ENCODE measurements around the gene TPRG1L.

The TPRG1L gene

DNA sequence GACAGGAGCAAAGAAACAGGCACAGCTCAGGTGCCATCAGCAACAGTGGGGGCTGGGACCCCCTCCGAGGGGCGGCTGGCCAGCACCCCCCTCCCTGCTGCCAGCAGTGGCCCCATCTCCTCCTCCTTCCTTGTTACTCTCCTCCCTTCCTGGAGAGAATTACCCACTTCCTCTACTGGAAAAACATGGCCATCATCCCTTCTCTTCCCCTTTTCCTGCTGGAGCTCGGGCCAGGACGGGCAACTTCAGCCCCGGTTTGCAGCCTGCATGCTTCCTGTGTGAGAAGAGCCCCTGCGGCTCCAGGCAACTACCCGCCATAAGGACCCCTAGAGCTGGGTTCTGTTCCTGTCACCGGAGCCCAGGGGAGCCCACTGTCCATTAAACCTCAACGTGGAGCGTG is 31.1 kb upstream of the TPRG1L start:
- no peak for DNase-seq (ENCODE audit: low read depth in 2 of 2)

DNA sequence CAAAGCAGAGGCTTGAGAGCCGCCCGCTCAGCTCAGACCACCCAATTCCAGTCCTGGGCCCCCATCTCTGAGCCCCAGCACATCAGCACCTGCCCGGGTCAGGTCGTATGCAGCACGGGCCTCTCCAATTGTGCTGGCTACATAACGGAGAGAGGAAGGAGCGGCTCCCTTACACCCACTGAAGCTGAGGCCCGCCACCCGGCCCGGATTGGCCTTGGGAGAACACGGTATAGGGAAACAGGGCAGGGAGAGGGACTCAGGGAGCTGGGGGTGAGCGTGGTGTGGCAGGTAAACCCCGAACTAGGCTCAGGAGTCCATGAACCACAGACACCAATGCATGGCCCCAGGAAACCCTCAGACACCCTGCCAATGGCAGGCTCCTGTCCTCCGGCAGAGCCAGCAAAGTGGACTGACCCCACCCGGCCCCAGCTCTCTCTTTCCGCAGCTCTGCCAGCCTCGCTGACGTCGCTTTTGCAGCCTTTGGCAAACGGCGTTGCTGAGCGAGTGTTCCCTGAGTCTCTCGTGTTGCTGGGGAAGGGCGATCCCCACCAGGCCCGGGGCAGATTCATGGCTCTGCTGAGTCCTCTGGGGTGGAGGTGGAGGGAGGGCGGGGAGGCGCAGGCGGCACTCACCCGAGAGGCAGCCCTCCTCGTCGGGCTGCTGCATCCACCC is 30.0 kb upstream of the TPRG1L start:
- DNase-seq (ENCODE audit: low read depth in 2 of 2): no peak

DNA sequence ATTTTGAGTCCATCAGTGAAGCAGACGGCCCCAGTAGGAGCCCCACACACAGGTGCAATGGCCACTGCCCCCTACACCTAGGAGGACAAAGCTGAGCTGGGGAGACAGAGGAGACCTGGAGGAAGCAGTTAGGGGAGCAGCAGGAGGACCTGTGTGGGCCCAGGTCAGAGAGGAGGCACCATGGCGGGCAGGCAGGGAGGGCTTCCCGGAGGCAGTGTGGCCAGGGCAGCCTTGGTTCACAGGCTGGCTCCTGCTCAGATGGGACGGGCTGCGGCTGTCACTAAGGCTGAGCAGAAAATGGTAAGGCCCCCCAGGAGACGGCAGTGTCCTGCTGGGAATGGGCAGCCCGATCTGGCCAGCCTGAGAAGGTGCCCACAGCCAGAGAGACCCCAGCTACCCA is 28.9 kb upstream of the TPRG1L start:
- no peak for DNase-seq (ENCODE audit: low read depth in 2 of 2)

DNA sequence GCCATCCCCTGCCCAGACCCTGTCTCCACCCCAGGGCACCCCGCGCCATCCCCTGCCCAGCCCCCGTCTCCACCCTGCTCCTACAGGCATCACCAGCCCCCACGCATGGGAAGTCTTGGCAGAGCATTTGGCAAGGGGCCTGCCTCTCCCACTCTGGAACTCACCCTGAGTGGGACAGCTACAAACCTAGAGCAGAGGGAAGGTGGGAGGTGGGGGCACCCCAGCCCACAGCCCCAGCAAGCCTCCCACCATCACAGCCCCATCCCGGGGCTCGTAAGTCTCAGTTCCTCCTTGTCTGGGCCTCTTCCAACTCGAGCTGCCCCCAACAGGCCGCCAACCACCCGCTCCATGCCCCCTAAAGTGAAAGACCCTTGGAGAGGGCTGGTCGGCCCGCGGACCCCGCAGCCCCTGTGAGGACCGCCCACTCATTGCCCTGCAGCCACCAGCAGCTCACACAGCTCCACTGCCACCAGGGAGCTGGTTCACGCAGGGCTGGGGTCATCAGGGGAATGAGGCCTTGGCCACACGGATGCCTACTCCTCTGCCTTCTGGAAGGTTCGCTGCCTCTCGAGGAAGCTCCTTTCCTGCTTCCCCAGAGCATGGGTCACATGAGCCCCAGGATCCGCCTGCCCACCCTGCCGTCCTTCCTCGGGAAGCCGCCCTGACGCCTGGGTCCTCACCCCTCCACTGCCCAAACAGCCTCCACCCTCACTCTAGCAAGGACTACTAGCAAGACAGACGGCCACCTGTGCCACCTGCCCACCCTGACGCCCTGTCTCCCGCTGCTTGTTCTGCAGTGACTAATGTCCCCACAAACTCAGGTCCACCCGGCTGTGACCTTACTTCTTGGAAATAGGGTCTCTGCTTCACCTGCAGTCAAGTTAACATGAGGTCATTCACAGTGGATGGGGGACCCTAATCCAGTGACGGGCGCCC is 27.9 kb upstream of the TPRG1L start:
- DNase-seq (ENCODE audit: low read depth in 2 of 2): no peak

DNA sequence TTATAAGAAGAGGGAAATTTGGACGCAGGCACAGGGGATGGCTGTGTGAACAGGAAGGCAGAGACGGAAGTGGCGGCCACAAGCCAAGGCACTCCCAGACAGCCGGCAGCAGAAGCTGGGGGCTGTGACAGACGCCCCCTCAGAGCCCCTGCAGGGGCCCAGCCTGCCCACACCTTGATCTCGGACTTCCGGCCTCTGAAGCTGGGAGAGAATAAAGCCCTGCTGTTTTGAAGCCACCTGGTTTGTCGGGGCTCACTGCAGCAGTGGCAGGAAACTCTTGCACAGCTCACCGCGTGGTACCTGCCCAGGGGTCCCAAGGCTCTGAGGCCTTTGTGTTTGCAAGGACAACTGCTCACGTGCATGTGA is 27.2 kb upstream of the TPRG1L start:
- DNase-seq (ENCODE audit: low read depth in 2 of 2): no peak

DNA sequence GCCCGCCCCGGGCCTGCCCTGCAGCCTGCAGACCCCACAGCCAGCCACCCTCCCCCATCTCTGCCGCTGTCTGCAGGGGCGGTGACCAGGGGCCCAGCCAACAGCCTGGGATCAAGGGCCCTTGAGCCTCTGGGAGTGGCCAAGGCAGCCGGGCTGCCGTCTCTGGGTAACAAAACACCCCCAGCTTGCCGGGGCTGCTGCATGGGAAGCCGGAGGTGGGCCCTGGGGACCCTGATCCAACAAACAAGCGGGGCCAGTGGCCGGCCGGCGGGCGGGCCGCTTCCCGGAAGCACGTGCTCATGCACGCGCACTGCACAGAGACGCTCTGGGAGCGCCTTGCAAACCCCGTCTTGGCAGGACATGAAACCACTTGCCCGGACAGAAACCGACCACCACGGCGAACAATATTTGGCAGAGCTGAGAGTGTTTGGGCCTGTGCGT is 26.7 kb upstream of the TPRG1L start:
- DNase-seq (ENCODE audit: low read depth in 2 of 2): no peak

DNA sequence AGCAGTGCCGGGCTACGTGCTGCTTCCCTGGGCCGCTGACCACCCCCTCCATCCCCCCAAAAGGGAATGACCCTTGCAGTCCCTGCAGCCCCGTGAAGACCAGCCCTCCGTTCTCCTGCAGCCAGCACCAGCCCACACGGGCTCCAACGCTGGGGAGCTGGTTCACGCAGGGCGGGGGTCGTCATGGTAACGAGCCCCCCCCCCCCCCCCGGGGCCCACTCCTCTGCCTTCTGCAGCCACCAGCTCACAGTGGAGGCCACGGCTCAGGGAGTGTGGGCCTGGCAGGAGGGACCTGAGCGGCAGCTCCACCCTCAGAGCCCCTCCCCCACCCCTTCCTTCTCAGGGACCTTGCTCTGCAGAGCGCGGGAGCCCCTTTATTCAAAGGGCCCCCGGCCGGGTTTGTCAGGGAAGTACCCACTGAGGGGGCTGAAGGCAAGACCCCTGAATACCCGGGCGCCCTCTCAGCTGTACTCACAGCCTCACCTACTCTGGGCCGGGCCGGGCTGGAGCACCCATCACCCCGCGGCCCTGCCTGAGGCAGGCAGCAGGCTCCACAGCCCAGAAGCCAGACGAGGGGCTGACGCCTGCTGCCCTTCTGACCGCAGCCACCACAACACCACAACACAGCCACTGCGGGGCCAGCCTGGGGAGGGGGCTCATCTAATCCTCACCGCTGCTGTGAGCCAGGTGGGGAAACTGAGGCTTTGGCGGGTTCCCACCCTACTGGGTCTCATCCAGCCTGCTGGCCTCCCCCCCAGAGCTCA is 26.1 kb upstream of the TPRG1L start:
- no peak for DNase-seq (ENCODE audit: low read depth in 2 of 2)

DNA sequence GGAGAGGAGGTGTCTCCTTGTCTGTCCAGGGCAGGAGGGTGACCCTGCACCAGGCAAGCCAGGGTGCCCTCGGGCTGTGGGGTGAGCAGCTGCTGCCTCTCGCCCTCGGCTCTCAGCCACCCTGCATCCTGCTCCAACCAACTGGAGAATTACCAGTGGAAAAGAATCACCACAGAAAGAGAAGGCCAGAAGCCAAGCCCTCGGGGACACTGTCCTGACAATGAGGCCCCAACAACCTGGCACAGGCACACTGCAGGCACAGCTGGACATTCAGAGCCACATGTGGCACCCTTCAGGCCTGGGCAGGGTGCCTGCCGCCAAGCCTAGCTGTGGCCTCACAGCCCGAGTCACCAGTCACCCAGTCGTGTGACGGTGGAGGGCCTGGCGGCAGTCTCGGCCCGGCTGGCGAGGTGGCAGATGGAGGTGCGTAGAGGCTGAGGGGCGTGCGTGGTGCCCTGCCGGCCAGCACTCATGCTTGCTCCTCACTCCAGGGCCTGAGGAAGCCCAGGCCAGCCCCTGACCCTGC is 25.5 kb upstream of the TPRG1L start:
- no peak for DNase-seq (ENCODE audit: low read depth in 2 of 2)

DNA sequence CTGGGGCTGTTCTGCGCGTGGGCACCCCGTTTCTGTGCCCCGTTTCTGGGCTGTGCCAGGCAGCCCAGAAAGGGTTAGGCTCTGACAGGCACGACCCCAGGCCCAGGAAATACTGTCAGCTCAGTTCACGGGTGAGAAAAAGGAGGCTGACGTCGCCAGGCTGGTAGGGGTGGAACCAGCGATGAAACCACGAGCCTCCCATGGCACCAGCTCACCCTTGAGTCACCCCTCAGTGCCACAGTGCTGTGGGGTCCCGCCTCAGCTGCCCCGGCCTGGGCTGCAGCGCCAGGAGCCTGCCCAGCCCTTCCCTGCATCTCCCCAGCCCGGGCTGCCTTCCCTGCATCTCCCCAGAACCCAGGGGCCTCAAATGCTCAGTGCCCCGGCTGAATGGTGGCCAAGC is 25.0 kb upstream of the TPRG1L start:
- no peak for DNase-seq (ENCODE audit: low read depth in 2 of 2)

DNA sequence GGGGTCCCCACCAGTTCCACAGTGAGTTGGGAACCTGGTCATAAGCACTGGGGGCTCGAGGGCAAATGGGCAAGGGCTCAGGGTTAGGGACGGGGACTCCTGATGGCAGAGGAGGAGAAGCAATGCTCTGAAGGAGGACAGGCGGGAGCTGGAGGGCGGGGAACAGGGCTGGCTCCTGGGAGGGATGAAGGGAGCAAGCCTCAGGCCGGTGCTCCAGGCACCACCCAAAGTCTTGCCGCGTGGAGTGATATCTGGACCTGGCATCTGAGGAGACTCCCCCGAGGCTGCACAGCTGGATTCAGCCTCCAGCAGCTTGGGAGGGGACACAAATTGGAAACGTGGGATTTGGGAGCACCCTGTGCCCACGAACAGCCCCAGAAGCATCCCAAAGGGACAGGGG is 24.5 kb upstream of the TPRG1L start:
- DNase-seq (ENCODE audit: low read depth in 2 of 2): no peak

DNA sequence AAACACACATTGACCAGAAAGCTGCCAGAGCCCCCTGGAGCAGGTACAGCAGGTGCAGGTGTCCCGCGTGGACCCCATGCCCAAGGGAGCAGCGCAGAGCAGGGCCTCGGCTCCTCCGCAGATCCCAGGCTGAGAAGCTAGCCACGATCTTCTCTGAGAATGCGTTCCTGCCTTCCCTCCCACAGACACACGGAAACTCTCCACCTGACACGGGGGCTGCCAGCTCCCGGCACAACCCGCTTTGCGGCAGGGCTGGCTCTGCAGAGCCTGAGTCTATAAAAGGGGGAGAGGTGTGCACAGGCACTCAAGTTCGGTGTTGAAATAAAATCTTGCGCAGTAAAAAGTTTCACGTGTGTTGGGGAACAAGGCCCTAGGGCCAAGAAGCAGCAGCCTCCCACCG is 23.1 kb upstream of the TPRG1L start:
- no peak for DNase-seq (ENCODE audit: low read depth in 2 of 2)

DNA sequence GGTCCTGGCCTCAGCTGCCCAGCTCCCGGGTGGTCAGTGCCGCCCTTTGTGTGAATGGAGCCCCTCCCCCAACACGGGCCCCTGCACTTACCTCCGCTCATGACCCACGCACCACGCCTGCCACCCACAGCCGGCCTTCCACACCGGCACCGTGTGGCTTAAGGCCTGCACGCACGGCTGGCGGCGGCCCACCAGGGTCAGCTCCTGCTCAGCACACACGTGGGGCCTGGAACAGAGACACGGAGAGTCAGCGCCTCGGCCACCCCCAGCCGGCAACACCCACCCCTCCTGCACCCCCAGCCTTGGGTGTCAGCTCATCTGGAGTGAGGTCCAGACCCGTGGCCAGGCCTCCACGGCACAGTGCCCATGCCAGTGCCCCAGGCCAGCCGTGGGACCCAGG is 22.4 kb upstream of the TPRG1L start:
- no peak for DNase-seq (ENCODE audit: low read depth in 2 of 2)

DNA sequence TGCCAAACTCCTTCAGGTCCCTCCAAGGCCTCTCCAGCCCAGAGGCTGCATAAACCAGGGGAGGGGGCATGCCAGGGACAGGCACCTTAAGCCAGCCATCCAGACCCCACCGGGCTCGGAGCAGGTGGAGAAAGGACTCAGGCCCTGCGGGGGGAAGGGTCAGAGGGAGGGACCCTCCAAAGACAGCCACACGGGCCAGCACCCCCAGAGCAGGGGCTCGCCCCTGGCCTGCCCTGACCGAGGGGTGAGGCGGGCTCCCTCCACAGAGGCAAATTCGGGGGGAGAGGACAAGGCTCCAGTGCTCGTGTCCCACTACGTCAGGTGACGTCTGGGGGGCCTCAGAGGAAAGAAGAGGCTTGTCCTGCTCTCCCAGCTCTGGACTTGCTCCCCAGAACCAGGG is 21.7 kb upstream of the TPRG1L start:
- no peak for DNase-seq (ENCODE audit: low read depth in 2 of 2)

DNA sequence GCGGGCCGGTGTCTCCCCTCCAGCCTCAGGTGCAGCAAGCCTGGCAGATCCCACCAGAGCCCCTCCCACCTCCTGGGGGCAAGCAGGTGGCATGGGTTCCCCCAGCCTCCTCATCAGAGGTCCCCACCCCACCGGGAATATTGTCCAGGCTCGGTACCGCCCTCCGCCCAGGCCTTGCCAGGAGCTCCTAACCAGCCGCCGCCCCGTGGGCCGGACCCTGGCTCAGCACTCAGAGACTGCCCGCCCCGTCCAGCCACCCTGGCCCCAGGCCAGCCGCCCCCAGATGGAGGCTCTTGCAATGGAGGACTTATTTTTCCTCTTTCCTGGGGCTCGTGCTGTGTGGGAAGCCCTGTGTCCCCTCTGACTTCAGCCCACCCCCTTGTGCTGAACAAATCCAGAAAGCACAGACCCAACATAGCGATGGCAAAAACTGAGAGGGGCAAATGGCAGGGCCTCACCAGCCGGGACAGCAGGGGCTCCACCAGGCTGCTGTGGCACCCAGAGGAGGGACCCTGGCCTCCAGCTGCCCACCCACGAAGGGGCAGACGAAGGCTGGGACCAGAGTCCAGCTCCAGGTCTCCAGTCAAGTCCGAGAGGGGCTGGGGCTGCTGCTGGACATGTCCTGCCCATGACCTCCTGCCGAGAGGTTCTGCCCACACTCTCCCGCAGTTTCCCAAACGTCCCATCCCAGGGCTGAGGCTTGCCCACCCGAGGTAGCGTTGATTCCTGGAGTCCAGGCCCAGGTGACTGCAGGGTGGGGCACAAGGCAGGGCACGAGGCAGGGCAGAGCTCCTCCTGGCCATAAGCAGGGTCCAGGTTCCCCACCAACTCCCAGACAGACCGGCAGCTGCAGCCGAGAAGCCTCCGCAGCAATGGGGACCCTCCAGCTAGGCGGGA is 21.0 kb upstream of the TPRG1L start:
- DNase-seq (ENCODE audit: low read depth in 2 of 2): no peak

DNA sequence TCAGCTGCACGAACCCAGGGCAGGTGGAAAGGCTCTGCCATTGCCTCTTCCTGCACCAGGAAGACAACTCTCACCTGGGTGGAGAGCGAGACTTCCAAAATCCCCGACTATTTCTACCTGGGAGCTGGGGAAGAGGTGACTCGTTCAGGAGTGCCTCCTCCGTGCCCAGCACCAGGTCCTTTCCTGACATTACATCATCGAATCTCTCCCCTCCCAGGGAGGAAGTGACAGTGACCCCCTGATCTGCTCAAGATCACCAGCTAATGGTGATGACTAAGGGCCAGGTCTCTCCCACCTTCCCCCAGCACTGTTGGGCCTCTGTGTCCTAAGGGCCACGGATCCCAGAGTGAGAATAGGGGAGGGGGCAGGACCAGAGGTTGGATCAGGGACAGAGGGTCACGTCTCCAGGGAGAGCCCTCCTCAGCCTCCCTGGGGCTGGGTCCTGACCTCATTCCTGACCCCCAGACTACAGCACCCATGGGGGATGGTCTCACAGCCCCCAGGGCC is 20.3 kb upstream of the TPRG1L start:
- DNase-seq (ENCODE audit: low read depth in 2 of 2): no peak

DNA sequence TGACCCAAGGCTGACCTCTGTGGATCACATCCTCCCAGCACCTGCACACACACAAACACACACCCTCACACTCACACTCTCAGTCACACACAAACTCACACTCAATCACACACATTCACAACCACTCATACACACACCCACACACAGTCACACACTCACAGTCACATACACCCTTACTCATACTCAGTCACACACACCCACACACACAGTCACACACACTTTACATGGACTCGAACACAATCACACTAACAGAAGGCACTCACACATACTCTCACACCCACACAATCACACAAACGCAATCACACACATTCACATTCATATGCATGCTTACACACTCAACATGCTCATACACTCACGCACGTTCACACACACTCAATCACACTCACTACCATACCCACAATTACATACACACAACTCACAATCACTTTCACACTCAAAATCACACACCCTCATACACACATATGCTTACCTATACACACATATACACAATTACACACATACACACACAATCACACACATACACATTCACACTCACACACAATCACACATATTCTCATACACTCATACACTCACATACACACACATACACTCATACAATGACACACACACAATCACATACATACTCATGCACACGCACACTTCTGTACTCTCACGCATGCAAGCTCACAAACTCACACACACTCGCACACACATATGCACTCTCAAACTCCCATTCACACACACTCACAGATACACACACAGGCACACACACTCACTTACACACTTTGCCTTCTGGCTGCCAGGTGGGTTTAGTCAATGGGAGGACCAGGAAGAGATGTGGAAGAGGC is 19.6 kb upstream of the TPRG1L start:
- DNase-seq (ENCODE audit: low read depth in 2 of 2): no peak

DNA sequence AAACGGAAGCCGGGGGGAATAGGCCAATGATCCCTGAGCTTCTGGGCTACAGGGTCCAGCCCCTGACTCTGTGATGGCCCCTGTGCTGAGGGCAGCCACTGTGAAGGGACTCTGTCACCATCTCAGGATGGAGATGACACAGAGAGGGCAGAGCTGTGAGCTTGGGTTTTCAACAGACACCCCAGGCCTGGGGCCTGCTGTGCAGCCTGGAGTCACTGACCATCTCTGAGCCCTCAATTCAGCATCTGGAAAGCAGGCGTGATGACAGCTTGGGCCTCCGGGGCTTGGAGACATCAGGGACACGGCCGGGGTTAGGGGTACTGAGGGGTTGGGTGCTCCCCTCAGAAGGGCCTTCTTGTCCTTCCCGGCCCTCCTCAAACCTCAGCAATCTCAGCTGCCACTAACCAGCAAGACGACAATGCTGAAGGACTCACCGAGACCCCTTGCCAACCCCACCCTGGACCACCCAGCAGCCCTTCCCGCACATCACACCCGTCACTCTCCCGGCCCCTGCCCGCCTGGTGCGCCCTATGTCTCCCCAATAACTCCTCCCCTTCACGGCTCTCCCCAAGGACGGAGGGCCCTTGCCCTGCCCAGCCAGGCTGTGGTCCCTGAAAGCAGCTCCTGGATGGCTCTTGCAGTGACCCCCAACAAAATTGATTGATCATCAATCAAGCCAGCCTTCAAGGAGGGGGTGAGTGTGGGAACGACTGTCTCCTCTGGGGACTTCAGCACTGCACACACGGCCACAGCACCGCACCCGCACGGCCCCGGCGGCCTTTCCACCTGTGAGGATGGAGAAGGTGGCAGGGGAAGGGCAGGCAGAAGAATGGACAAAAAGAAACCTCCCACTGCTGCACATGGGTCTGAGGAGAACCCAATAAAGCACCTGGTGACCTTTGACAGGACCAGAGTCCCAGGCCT is 17.8 kb upstream of the TPRG1L start:
- no peak for DNase-seq (ENCODE audit: low read depth in 2 of 2)

DNA sequence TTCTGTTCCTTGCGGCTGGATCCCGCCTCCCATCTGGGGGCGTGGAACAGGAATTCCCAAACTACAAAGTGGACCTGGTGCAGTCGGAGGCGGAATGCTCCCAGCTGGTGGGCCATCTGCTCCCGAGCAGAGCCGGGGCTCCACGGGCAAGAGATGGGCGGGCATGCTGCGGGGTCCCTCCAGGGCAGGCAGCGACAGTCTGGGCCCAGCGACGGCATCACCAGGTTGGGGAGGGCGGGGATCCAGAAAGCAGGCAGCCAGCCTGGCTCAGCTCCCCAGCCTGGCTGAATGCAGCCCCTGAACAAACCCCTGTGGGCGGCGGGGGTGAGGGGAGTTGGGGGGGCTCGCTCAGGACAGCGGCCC is 17.1 kb upstream of the TPRG1L start:
- DNase-seq (ENCODE audit: low read depth in 2 of 2): no peak

DNA sequence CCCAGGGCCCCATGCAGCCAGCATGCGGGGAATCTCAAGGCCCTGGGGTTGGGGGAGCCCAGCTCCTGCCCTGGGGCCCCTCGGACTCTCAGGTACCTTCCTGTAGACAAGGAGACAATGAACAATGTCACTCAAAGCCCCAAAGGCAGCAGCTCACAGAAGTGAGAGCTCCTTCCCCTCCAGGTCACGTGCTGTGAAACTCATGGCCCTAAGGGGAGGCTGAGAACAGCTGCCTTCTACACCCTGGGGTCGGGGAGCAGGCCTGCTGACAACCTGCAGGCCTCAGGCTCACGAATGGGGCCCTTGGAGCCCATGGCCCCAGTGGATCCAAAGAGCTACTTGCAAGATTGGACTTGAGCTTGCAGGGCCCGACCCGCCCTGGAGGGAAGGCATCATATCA is 16.7 kb upstream of the TPRG1L start:
- no peak for DNase-seq (ENCODE audit: low read depth in 2 of 2)

Measured in stimulated activated CD4-positive, alpha-beta T cell treated with anti-CD3 and anti-CD28 coated beads, Interleukin-12 subunit alpha, Interleukin-12 subunit beta, amount 100 ng/mL, for 24 hours (primary cell).